Osteocyte (in vitro differentiated cells): ENCODE data around the gene PDE4D. TPM values are rescaled to one million over a fixed set of nuclear protein-coding genes. Genes with fewer than 3 reads are reported as not detected.

Source experiments
- DNase-seq: peaks from one replicate; pipeline ENCODE4 v3.0.0; 2021; ENCODE audit warnings: mixed read lengths; ENCODE audit not compliant: unreplicated experiment; ENCODE audit errors: extremely low spot score
- H3K27ac Mint-ChIP-seq: one replicate; pipeline ENCODE4 v1.8.0; 2021; ENCODE audit warnings: mild to moderate bottlenecking, mixed read lengths; ENCODE audit not compliant: unreplicated experiment
- H3K27me3 Mint-ChIP-seq: one replicate; pipeline ENCODE4 v1.8.0; 2021; ENCODE audit warnings: mixed read lengths; ENCODE audit not compliant: unreplicated experiment
- H3K36me3 Mint-ChIP-seq: one replicate; pipeline ENCODE4 v1.8.0; 2021; ENCODE audit warnings: mixed read lengths; ENCODE audit not compliant: unreplicated experiment
- H3K4me1 Mint-ChIP-seq: one replicate; pipeline ENCODE4 v1.8.0; 2021; ENCODE audit warnings: mixed read lengths; ENCODE audit not compliant: unreplicated experiment
- H3K4me3 Mint-ChIP-seq: one replicate; pipeline ENCODE4 v1.8.0; 2021; ENCODE audit warnings: mild to moderate bottlenecking, moderate library complexity, mixed read lengths; ENCODE audit not compliant: unreplicated experiment
- H3K9me3 Mint-ChIP-seq: one replicate; pipeline ENCODE4 v1.8.0; 2021; ENCODE audit warnings: mixed read lengths; ENCODE audit not compliant: unreplicated experiment
- total RNA-seq: library from RNA; stranded (reverse); gene quantifications from 2 replicates; pipeline ENCODE4 v1.2.1, GENCODE V29; 2021
- TF ChIP-seq, protein P1 (sequence below): fragments of 200-600 bp; sonication (generic); IDR thresholded peaks from 2 replicates; pipeline ENCODE4 v1.5.0; 2021; ENCODE audit warnings: antibody characterized with exemption, mild to moderate bottlenecking, moderate library complexity

The PDE4D gene
- total RNA-seq, 1 donor from 2014 or later = 24.2 TPM

DNA sequence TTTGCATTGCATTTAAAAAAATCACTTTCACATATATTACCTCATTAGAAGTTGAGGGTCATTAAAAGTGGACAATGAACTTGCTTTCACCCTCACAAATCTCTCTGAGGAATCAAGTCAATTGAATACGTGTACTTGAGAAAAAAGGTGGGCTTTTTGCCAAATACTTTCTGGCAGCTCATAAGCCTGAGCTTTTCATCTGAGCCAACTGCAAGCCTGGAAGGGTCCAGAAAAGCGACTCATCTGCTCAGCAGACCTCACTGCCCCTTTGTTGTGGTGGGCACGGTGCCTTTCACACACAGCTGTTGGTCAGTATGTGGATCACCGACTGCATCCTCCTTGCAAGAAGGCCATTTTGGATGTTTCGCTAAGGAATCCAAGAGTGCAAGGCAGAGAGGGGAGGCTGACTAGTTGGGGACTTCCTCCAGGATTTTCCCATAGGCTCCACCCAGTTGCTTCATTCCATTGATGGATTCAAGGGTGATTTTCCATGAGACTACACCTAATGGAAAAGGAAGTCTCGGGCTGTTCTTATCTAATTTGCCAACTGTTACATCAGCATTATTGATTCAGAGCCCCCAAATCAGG, 564.7 kb downstream of the PDE4D start:
- no peak overlapping the region for H3K4me3 Mint-ChIP-seq
- no peaks in the 10 kb centered on the region for H3K9me3 Mint-ChIP-seq
- H3K27ac Mint-ChIP-seq = no peak overlapping the region
- TF ChIP-seq, protein P1, sequence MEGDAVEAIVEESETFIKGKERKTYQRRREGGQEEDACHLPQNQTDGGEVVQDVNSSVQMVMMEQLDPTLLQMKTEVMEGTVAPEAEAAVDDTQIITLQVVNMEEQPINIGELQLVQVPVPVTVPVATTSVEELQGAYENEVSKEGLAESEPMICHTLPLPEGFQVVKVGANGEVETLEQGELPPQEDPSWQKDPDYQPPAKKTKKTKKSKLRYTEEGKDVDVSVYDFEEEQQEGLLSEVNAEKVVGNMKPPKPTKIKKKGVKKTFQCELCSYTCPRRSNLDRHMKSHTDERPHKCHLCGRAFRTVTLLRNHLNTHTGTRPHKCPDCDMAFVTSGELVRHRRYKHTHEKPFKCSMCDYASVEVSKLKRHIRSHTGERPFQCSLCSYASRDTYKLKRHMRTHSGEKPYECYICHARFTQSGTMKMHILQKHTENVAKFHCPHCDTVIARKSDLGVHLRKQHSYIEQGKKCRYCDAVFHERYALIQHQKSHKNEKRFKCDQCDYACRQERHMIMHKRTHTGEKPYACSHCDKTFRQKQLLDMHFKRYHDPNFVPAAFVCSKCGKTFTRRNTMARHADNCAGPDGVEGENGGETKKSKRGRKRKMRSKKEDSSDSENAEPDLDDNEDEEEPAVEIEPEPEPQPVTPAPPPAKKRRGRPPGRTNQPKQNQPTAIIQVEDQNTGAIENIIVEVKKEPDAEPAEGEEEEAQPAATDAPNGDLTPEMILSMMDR = no peak
- DNase-seq = no peak
- H3K36me3 Mint-ChIP-seq = no peaks in the 10 kb centered on the region
- no peaks in the 10 kb centered on the region for H3K27me3 Mint-ChIP-seq
- H3K4me1 Mint-ChIP-seq = peaks cover 11% of the 10 kb centered on the region

DNA sequence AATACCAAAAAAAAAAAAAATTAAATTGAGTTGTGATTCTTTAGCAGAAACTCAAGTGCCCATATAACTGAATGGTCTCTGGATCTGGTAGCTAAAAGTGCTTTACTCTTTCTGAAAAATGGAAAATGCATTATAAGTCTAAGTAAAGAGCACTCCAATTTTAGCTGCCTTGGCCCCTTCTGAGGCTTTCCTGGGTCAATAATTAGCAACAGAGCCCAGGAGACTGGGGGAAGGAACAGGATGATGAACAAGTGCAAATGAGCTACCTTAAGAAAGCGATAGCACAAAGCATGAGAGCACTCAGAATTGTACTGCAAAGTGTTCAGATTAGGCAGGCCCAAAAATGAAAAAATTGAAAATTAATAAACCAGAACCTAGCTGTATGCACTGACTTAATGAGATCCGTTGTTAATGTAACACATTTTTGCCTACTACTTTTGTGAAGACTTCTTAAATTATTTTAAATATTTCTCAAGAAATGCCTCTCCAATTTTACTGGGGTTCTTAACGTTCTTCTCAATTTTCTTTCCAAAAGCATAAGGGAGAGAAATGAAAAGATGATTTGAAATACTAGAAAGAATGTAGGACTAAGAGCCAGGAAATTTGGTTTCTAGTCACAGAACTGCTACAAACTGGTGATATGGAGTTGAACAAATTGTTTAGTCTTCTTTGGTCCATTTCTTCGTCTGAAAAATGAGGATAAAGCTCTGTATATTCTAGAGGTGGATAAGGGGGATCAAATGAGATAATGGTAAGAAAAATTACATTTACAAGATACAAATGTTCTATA, 566.1 kb downstream of the PDE4D start:
- peaks cover 13% of the 10 kb centered on the region for H3K4me1 Mint-ChIP-seq
- DNase-seq = no peak
- H3K27ac Mint-ChIP-seq = no peak overlapping the region
- H3K4me3 Mint-ChIP-seq = no peak overlapping the region
- H3K27me3 Mint-ChIP-seq = no peaks in the 10 kb centered on the region
- TF ChIP-seq, protein P1 = no peak
- no peaks in the 10 kb centered on the region for H3K36me3 Mint-ChIP-seq
- H3K9me3 Mint-ChIP-seq = no peaks in the 10 kb centered on the region

DNA sequence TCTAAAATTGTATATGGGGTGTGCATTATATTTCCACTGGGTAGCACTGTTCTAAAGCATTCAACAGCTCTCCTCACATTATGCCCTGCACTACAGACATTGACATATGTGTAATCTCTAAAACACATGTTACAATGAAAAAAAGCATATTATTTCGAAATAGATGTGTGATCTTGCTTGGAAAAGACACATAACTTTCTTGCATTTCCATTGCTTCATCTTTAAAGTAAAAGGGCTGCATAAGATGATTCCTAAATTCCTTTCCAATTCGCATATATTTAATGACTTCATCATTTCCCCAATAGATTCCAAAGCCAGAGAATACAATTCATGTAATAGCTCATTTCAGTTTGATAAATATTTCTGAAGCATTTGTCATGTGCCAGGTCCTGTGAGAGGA, 566.9 kb downstream of the PDE4D start:
- Mint-ChIP-seq H3K4me1 (peaks cover 17% of the 10 kb centered on the region), H3K27me3 (no peaks in the 10 kb centered on the region), H3K36me3 (no peaks in the 10 kb centered on the region), H3K9me3 (no peaks in the 10 kb centered on the region), H3K4me3 (no peak overlapping the region), H3K27ac (no peak overlapping the region)
- DNase-seq = no peak
- TF ChIP-seq, protein P1 = no peak

DNA sequence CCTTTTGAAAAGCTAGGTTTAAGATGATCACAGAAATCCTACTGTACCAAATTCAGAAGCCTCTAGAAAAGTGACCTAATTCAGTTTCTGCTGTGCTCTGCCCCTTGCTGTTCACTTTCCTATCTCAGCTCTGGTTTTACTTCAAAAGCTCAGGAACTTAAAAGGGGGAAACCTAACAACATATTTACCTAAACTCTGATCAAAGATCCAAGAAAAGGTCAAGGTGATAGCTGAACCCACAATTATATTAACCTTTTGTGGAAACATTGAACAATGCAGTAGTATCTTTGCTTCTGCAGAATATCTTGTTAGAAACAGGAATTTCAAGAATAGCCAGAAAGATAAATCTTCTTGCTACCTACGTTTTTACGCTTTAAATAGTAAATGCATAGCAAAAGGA, 568.5 kb downstream of the PDE4D start:
- Mint-ChIP-seq H3K27me3 (no peaks in the 10 kb centered on the region), H3K27ac (no peak overlapping the region), H3K9me3 (no peaks in the 10 kb centered on the region), H3K4me1 (peaks cover 17% of the 10 kb centered on the region), H3K36me3 (no peaks in the 10 kb centered on the region), H3K4me3 (no peak overlapping the region)
- no peak for DNase-seq
- TF ChIP-seq, protein P1 = no peak

DNA sequence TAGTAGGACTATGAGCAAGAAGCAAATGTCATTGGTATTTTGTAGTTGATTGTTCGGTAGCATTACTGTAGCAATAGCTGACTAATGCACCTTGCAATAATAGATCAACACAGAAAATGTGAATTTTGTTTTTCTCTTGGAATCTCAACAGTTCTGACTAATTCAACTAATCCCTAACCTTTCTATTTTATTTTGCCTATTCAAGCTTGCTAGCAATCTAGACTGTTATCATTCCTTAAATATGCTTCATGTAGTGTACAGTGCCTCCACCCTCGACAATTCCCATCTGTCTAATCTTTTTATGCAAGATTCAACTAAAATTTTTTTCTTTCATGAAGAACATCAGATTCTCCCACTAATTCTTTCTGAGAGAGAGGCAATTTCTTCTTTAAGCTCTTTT, 570.6 kb downstream of the PDE4D start:
- no peaks in the 10 kb centered on the region for H3K36me3 Mint-ChIP-seq
- DNase-seq = no peak
- H3K4me3 Mint-ChIP-seq = no peak overlapping the region
- H3K27ac Mint-ChIP-seq = no peak overlapping the region
- H3K4me1 Mint-ChIP-seq = peaks cover 34% of the 10 kb centered on the region
- TF ChIP-seq, protein P1 = no peak
- H3K9me3 Mint-ChIP-seq = no peaks in the 10 kb centered on the region
- no peaks in the 10 kb centered on the region for H3K27me3 Mint-ChIP-seq
